NOMO-1 treated with DMSO at 0.1 percent for 48 hours (cell line): Measurements from ENCODE around the gene SAAL1.

Experiments
- DNase-seq: peaks from one replicate; lab custom pipeline; 2025; ENCODE audit not compliant: unreplicated experiment; lab: John Stamatoyannopoulos, UW

Gene SAAL1

GRCh38 chr11:18088966-18089365 lies 16.9 kb downstream of the SAAL1 start:
- peak; percentile 92 for DNase-seq

- DNase-seq = no peak
Observed at GRCh38 chr11:18088366-18088765, 17.5 kb downstream of the SAAL1 start.

DNA sequence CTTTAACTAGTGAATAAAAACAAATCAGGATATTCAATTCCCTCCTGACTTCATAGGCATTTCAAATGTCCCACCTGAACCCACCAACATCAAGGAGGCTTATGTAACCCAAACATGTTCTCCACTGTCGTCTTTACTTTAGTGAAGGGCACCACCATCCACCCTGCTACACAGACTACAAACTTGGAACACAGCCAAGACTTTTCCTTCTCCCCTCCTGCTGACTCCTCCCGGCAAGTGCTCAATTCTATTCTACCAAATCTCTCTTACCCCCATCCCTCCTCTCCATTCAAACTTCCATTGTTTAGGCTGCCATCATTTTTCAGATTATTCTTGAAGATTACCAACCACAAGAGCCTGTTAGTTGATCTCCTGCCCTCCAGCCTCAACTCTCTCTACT lies 24.3 kb downstream of the SAAL1 start:
- no peak for DNase-seq

DNA sequence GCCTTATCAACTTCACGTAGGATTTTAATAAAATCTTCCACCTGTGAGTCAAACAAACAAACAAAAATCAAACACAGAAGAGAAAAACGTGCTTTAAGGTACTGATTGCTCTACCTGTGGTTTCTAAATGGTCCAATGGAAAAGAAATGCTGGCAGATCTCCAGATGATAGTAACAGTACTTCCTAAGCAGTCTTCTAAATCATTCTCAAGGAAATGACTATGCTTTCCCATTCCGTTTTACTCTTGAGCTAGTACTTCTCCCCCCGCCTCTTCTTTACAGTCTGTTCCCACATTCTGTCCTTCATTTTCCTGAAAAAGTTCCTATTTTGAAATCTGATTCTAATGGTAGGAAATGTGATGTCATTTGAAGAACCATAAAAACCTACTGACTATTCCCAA lies 25.4 kb downstream of the SAAL1 start:
- DNase-seq = no peak

DNA sequence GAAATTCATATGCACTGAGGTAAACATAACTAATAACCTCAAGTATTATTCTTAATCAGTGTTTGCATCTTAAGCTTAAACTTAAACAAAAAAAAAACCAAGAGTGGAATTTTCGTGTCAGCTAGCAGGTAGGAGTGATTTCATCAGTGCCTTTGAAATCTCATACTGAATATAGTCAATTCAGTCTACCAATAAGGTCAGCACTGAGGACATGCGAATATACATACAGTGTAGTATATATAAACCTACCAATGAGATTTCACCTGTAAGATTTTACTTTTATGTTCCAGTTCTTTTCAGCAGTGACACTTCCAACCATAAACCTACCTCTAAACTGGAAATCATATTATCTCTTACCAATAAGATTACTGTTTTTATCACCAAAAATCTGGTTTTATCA lies 27.0 kb downstream of the SAAL1 start:
- DNase-seq = no peak

GRCh38 chr11:18075444-18075843 lies 30.4 kb downstream of the SAAL1 start:
- DNase-seq = no peak

GRCh38 chr11:18071098-18071705 lies 34.7 kb downstream of the SAAL1 start:
- DNase-seq = no peak

DNA sequence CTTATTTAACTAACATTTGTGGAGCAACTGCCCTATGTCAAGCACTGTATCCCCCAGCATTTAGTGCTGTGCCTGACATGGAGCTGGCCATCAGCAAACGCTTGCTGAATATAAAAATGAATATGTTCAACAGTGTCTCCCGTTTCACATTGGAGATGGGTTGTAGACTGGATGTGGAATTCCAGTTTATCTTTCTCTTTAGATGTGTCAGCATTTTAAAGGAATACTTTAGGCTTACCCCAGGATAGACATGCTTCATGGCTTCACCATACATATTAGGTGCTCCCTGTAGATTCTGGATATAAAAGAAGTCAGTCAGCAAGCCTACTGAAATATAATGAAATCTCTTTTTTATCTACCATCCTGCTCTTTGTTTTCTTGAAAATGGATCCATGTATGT lies 38.5 kb downstream of the SAAL1 start:
- DNase-seq = no peak

- no peak for DNase-seq
Observed at GRCh38 chr11:18066626-18067025, 39.3 kb downstream of the SAAL1 start.

GRCh38 chr11:18065572-18065971 lies 40.3 kb downstream of the SAAL1 start:
- DNase-seq = no peak

- DNase-seq = no peak
Observed at GRCh38 chr11:18064450-18065054, 41.3 kb downstream of the SAAL1 start.

DNA sequence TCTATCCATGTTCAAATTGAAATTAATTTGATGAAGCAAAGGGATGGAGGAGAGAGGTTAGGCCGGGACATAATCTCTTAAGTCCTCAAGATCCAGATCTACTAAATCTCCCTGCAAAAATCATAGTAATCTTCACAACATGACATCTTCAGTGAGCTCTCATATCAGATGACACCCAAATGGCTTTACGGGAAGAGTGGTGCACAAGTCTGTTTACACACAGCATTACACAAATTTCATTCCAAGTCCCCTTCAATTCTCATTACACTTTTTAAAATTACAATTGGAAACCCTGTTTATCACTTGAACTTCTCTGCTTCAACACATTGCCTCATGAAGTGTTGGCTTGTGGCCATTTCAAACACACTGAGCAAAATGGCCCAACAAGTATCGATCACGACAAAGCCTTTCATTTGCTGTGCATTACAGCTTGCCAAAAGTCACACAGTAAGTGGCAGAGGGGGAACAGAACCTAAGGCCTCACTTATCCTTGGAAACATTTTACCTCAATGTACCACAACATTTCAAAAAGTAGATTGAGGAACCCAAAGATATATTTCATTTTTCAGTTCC lies 41.9 kb downstream of the SAAL1 start:
- no peak for DNase-seq

DNA sequence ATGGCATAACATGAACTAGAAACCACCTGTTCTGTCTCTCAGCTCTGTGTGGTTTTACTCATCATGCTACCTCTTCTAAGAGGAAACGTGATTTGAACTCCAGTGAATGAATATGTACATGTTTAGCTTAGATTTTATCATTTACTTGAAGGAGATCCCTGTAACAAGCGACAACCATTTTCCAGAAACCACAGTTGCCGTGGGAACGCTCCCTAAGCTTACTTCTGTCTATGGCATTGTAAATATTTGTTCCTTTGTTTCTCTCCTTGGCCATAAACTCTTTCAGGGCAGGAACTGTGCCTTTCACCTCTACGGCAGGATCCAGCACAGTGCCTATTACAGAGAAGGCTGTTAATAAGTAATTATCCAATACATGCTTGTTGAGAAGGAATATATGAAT lies 42.8 kb downstream of the SAAL1 start:
- DNase-seq = no peak

- DNase-seq = no peak
Observed at GRCh38 chr11:18061351-18061750, 44.5 kb downstream of the SAAL1 start.

DNA sequence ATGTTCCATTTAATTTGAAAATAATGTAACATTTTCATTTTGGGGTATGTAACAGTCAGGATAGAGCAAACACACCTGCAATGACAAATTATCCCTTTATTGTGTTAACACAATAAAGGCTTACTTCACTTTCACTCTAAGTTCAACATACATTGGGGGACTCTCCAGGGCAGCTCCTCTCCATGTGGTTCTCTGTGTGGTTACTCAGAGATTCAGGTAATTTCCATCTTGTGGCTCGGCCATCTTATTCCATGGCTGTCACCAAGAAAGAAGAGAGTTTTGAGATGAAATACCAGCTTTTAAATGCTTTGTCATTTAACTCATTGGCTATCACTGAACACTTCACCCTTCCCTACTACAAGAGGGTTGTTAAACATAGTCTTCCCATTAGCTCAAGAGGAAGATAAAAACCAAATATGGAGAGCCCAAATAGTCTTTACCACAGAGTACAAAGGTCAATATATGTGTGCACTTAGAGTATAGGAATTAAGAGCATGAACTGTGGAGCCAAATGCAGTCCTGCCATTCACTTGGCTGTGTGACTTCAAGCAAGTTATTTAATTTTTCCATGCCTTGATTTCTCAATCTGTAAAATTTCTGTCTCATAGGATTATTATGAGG lies 49.2 kb downstream of the SAAL1 start:
- DNase-seq = peak; percentile 27

GRCh38 chr11:18054511-18055103 lies 51.3 kb downstream of the SAAL1 start:
- no peak for DNase-seq

DNA sequence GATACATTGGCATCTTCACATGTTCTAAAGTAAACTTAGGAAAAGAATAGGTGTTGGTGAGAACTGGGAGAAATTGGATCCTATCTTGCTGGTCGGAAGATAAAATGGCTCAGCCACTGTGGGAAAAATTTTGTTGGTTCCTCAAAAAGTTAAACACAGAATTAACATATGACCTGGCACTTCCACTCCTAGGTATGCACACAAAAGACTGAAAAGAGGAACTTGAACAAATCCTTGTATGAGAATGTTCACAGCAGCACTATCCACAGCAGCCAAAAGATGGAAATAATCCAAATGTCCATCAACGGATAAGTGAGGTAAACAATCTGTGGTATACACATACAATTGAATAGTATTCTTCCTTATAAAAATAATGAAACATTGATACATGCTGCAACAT lies 55.0 kb downstream of the SAAL1 start:
- DNase-seq = peak; percentile 42

DNA sequence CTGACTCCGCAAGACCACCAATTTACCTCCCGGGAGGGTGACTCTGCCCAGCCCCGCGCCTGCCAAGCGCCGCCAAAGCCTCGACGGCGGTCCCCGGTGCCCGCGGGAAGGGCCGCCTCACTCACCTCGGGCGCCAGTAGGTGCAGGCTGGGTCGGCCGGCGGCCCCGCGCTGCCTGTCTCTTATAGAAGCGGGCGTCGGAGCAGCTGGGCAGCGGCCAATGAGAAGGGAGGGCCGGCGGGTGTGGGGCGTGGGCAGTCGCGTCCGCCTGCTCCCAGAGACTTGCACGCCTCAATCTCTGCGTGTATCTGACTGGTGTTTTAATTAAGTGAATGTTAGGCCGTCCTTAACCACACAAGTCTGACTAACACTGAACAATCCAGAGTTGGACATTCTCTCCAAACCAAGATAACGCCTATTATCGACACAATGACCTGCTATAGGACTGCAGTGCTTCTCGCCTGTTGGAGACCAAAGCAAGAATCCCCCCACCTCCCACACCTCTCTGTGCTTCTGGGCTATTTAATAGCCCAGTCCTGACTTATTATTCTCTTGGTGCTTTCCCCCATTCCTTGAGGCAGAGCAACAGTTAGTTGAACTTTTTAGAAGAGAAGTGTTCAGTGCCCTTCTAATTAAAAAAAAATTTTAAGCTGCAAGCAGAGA lies 59.6 kb downstream of the SAAL1 start, which contains the start of gene TPH1:
Gene TPH1 (minus strand): TSS at position 154 of the 662 bp plus-strand sequence. CDS start 5,507 bp downstream, outside the sequence.
- DNase-seq = no peak

GRCh38 chr11:18036456-18036855 lies 69.4 kb downstream of the SAAL1 start:
- no peak for DNase-seq
